ENCODE results near the gene EIF4H.

GRCh38 chr7:74141705-74142104 lies 32.5 kb upstream of the EIF4H start:
- TF ChIP-seq, protein P1, sequence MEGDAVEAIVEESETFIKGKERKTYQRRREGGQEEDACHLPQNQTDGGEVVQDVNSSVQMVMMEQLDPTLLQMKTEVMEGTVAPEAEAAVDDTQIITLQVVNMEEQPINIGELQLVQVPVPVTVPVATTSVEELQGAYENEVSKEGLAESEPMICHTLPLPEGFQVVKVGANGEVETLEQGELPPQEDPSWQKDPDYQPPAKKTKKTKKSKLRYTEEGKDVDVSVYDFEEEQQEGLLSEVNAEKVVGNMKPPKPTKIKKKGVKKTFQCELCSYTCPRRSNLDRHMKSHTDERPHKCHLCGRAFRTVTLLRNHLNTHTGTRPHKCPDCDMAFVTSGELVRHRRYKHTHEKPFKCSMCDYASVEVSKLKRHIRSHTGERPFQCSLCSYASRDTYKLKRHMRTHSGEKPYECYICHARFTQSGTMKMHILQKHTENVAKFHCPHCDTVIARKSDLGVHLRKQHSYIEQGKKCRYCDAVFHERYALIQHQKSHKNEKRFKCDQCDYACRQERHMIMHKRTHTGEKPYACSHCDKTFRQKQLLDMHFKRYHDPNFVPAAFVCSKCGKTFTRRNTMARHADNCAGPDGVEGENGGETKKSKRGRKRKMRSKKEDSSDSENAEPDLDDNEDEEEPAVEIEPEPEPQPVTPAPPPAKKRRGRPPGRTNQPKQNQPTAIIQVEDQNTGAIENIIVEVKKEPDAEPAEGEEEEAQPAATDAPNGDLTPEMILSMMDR (IDR thresholded peaks at IDR 0.05; ENCODE audit: insufficient read depth, low read length), result no peak
- no peak for TF ChIP-seq POLR2AphosphoS5 (IDR thresholded peaks at IDR 0.05; ENCODE audit: low read depth)

Measured in HL-60 (cell line).